Myocyte (in vitro differentiated cells): Measurements from ENCODE around the gene ASB9. TPM values are rescaled to one million over a fixed set of nuclear protein-coding genes. Genes with fewer than 3 reads are reported as not detected.
"Not testable (repeated sequence)": the region's sequence is repeated elsewhere in the genome, so short reads cannot be mapped to it uniquely, and the experiment has no call there.

Source experiments
- DNase-seq: peaks from one replicate; pipeline ENCODE4 v3.0.0-alpha.2; 2012; ENCODE audit warnings: low read depth
- total RNA-seq: library from RNA; depleted of rRNA; stranded (reverse); fragments of >200 nt; gene quantifications from 2 replicates; pipeline ENCODE4 v1.2.3, GENCODE V29; 2014

Gene ASB9
- total RNA-seq, 1 donor from 2014 or later = 0.70 TPM

GRCh38 chrX:15242899-15243555 lies 26.9 kb downstream of the ASB9 start:
- DNase-seq = peak; percentile 61

- DNase-seq = no peak
Measured at GRCh38 chrX:15241301-15241700, 28.6 kb downstream of the ASB9 start.

- no peak for DNase-seq
Measured at GRCh38 chrX:15240414-15240813, 29.5 kb downstream of the ASB9 start.

- no peak for DNase-seq
Measured at GRCh38 chrX:15236146-15236545, 33.7 kb downstream of the ASB9 start.

GRCh38 chrX:15235001-15235400 lies 34.9 kb downstream of the ASB9 start:
- DNase-seq = no peak

GRCh38 chrX:15233416-15234015 lies 36.4 kb downstream of the ASB9 start:
- DNase-seq = no peak

- no peak for DNase-seq
Measured at GRCh38 chrX:15224747-15225146, 45.1 kb downstream of the ASB9 start.

GRCh38 chrX:15221321-15221720 lies 48.6 kb downstream of the ASB9 start:
- DNase-seq = no peak

- DNase-seq = no peak
Measured at GRCh38 chrX:15217161-15217560, 52.7 kb downstream of the ASB9 start.

GRCh38 chrX:15216280-15216679 lies 53.6 kb downstream of the ASB9 start:
- no peak for DNase-seq

GRCh38 chrX:15215366-15215765 lies 54.5 kb downstream of the ASB9 start:
- DNase-seq = no peak

- DNase-seq = no peak
Measured at GRCh38 chrX:15214588-15214987, 55.3 kb downstream of the ASB9 start.

- DNase-seq = no peak
Measured at GRCh38 chrX:15209096-15209495, 60.8 kb downstream of the ASB9 start.

- DNase-seq = no peak
Measured at GRCh38 chrX:15207994-15208393, 61.9 kb downstream of the ASB9 start.

- DNase-seq = no peak
Measured at GRCh38 chrX:15207384-15207783, 62.5 kb downstream of the ASB9 start.

GRCh38 chrX:15206306-15206705 lies 63.6 kb downstream of the ASB9 start:
- DNase-seq = peak; percentile 51

GRCh38 chrX:15204130-15204751 lies 65.6 kb downstream of the ASB9 start:
- DNase-seq = no peak

GRCh38 chrX:15203694-15204093 lies 66.2 kb downstream of the ASB9 start:
- DNase-seq = no peak

GRCh38 chrX:15202454-15203177 lies 67.3 kb downstream of the ASB9 start:
- peak; percentile 56 for DNase-seq

GRCh38 chrX:15200871-15201270 lies 69.0 kb downstream of the ASB9 start:
- DNase-seq = no peak

- not testable (repeated sequence) for DNase-seq
Measured at GRCh38 chrX:15198608-15199202, 71.2 kb downstream of the ASB9 start.

GRCh38 chrX:15194146-15194545 lies 75.7 kb downstream of the ASB9 start:
- DNase-seq = no peak
